ENCODE results near the gene ASCL1. TPM values are rescaled to one million over a fixed set of nuclear protein-coding genes. Genes with fewer than 3 reads are reported as not detected.

Gene ASCL1
- total RNA-seq, 2 experiments from 2014 or later = not detected

- H3K4me3 Mint-ChIP-seq = no peak overlapping the region
These were observed 38.6 kb upstream of the ASCL1 start for GRCh38 chr12:102918840-102919239.

GRCh38 chr12:102920271-102920670, 37.2 kb upstream of the ASCL1 start:
- H3K27ac ChIP-seq (ENCODE audit: low read depth in 1 of 2, low read length in 2 of 2) = no peak overlapping the region
- H3K9me3 Mint-ChIP-seq = no peaks in the 10 kb centered on the region
- H3K36me3 Mint-ChIP-seq (ENCODE audit: low read depth) = no peaks in the 10 kb centered on the region
- no peak overlapping the region for H3K4me3 Mint-ChIP-seq
- intact Hi-C loops (cut with DNase I, micrococcal nuclease) = no loop called here
- H3K4me1 ChIP-seq (ENCODE audit: insufficient read depth, low read length) = peaks cover 13% of the 10 kb centered on the region
- H3K9me3 ChIP-seq (ENCODE audit: control insufficient read depth in 1 of 2, insufficient read depth in 1 of 2, low read length in 2 of 2) = peaks cover 0 to 6% of the 10 kb centered on the region in 2 experiments
- no peak for DNase-seq
- no peak for ATAC-seq (ENCODE audit: poor library complexity)
- ChIA-PET CTCF (no interaction called here), POLR2A (no interaction called here)
- H3K36me3 ChIP-seq (ENCODE audit: insufficient read depth, low read length) = no peaks in the 10 kb centered on the region
- no peak overlapping the region for H3K4me3 ChIP-seq (ENCODE audit: low read length)
- H3K27me3 Mint-ChIP-seq = peaks cover 41% of the 10 kb centered on the region
- no peak overlapping the region for H3K27ac Mint-ChIP-seq
- H3K4me1 Mint-ChIP-seq (ENCODE audit: low read depth) = no peaks in the 10 kb centered on the region
- no peak for TF ChIP-seq CTCF (IDR thresholded peaks at IDR 0.05)
- no peaks in the 10 kb centered on the region for H3K27me3 ChIP-seq (ENCODE audit: control insufficient read depth in 1 of 2, insufficient read depth in 2 of 2, low read length in 2 of 2)

More at GRCh38 chr12:102918840-102919239, 38.6 kb upstream of the ASCL1 start:
- H3K27ac ChIP-seq (ENCODE audit: low read depth in 1 of 2, low read length in 2 of 2) = no peak overlapping the region
- no peak overlapping the region for H3K4me3 ChIP-seq (ENCODE audit: low read length)
- no peaks in the 10 kb centered on the region for H3K27me3 ChIP-seq (ENCODE audit: control insufficient read depth in 1 of 2, insufficient read depth in 2 of 2, low read length in 2 of 2)
- Mint-ChIP-seq H3K27me3 (peaks cover 33% of the 10 kb centered on the region), H3K4me1 (ENCODE audit: low read depth) (no peaks in the 10 kb centered on the region), H3K36me3 (ENCODE audit: low read depth) (no peaks in the 10 kb centered on the region), H3K9me3 (no peaks in the 10 kb centered on the region), H3K27ac (no peak overlapping the region)
- TF ChIP-seq CTCF (IDR thresholded peaks at IDR 0.05) = no peak
- peaks cover 0 to 6% of the 10 kb centered on the region in 2 experiments for H3K9me3 ChIP-seq (ENCODE audit: control insufficient read depth in 1 of 2, insufficient read depth in 1 of 2, low read length in 2 of 2)
- H3K4me1 ChIP-seq (ENCODE audit: insufficient read depth, low read length) = peaks cover 13% of the 10 kb centered on the region
- intact Hi-C loops (cut with DNase I, micrococcal nuclease) = no loop called here
- no peak for DNase-seq
- CTCF ChIA-PET = no interaction called here
- no peaks in the 10 kb centered on the region for H3K36me3 ChIP-seq (ENCODE audit: insufficient read depth, low read length)
- ATAC-seq (ENCODE audit: poor library complexity) = no peak
- POLR2A ChIA-PET = no interaction called here

GRCh38 chr12:102921240-102921639, 36.2 kb upstream of the ASCL1 start:
- TF ChIP-seq CTCF (IDR thresholded peaks at IDR 0.05) = no peak
- H3K4me3 ChIP-seq (ENCODE audit: low read length) = no peak overlapping the region
- Mint-ChIP-seq H3K9me3 (no peaks in the 10 kb centered on the region), H3K27ac (no peak overlapping the region), H3K4me1 (ENCODE audit: low read depth) (no peaks in the 10 kb centered on the region), H3K27me3 (peaks cover 46% of the 10 kb centered on the region), H3K4me3 (no peak overlapping the region), H3K36me3 (ENCODE audit: low read depth) (no peaks in the 10 kb centered on the region)
- POLR2A ChIA-PET = no interaction called here
- CTCF ChIA-PET = no interaction called here
- intact Hi-C loops (cut with DNase I, micrococcal nuclease) = no loop called here
- H3K4me1 ChIP-seq (ENCODE audit: insufficient read depth, low read length) = peaks cover 13% of the 10 kb centered on the region
- DNase-seq = no peak
- H3K27me3 ChIP-seq (ENCODE audit: control insufficient read depth in 1 of 2, insufficient read depth in 2 of 2, low read length in 2 of 2) = no peaks in the 10 kb centered on the region
- H3K27ac ChIP-seq (ENCODE audit: low read depth in 1 of 2, low read length in 2 of 2) = no peak overlapping the region
- no peaks in the 10 kb centered on the region for H3K36me3 ChIP-seq (ENCODE audit: insufficient read depth, low read length)
- H3K9me3 ChIP-seq (ENCODE audit: control insufficient read depth in 1 of 2, insufficient read depth in 1 of 2, low read length in 2 of 2) = peaks cover 0 to 6% of the 10 kb centered on the region in 2 experiments
- no peak for ATAC-seq (ENCODE audit: poor library complexity)
